LNCAP (cell line): ENCODE data around the gene FAN1.

Experiments used
- TF ChIP-seq, protein P1 (sequence below): fragments of 450-650 bp; IDR thresholded peaks from 2 replicates; pipeline ENCODE4 v1.5.1; 2017; ENCODE audit warnings: mild to moderate bottlenecking

Gene FAN1

DNA sequence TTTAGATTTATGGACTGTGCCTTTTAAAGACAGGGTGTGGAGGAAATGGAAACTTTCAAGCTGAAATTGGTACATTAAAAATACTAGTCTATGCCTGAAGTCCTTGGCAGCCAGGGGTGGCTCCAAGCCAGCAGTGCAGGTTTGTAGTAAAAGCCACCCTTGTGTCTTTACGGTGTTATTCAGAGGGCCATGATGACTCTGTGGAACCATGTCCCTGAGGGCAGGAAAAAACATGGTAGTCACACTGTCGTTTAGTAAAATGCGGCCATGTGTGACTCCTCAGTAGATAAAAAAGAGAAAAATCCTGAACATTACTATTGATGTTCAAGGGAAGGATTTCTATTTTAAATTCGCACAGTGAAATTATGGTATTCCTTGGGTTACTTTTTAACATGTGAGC lies 2.7 kb downstream of the FAN1 start:
- TF ChIP-seq, protein P1, sequence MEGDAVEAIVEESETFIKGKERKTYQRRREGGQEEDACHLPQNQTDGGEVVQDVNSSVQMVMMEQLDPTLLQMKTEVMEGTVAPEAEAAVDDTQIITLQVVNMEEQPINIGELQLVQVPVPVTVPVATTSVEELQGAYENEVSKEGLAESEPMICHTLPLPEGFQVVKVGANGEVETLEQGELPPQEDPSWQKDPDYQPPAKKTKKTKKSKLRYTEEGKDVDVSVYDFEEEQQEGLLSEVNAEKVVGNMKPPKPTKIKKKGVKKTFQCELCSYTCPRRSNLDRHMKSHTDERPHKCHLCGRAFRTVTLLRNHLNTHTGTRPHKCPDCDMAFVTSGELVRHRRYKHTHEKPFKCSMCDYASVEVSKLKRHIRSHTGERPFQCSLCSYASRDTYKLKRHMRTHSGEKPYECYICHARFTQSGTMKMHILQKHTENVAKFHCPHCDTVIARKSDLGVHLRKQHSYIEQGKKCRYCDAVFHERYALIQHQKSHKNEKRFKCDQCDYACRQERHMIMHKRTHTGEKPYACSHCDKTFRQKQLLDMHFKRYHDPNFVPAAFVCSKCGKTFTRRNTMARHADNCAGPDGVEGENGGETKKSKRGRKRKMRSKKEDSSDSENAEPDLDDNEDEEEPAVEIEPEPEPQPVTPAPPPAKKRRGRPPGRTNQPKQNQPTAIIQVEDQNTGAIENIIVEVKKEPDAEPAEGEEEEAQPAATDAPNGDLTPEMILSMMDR = no peak

DNA sequence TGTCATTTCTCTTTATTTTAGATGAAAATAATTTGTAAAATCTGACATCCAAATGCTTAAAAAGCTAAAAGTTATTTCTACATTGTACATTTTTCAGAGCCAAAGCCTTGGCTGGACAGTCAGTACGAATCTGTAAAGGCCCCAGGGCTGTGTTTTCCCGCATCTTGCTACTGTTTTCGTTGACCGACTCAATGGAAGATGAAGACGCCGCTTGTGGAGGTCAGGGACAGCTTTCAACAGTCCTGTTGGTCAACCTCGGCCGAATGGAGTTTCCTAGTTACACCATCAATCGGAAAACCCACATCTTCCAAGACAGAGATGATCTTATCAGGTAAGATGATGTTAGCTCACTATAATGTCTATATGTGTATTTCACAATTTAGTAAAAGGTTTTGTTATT lies 10.0 kb downstream of the FAN1 start:
- TF ChIP-seq, protein P1 = no peak

- TF ChIP-seq, protein P1 = no peak
Observed at GRCh38 chr15:30917013-30917412, 13.3 kb downstream of the FAN1 start.

GRCh38 chr15:30917675-30918074 lies 14.0 kb downstream of the FAN1 start:
- TF ChIP-seq, protein P1 = no peak

DNA sequence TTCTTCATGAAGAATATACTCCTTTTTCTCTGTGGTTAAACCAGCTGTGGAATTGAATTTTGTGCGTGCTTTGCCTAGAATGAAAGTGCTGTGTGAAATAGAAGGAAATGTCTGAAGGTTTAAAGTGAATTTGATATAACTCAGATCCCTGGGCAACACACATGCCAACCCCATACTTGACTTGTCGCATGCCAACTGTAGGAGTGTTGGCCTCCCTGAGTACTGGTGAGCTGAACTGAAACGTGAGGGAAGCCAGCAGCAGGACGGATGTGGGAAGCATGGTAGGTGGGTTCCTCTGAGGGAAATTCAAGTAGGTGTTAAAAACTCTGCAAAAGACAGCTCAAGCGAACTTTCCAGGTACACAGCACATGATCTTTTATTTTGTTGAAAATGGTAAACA lies 14.7 kb downstream of the FAN1 start:
- TF ChIP-seq, protein P1 = no peak

DNA sequence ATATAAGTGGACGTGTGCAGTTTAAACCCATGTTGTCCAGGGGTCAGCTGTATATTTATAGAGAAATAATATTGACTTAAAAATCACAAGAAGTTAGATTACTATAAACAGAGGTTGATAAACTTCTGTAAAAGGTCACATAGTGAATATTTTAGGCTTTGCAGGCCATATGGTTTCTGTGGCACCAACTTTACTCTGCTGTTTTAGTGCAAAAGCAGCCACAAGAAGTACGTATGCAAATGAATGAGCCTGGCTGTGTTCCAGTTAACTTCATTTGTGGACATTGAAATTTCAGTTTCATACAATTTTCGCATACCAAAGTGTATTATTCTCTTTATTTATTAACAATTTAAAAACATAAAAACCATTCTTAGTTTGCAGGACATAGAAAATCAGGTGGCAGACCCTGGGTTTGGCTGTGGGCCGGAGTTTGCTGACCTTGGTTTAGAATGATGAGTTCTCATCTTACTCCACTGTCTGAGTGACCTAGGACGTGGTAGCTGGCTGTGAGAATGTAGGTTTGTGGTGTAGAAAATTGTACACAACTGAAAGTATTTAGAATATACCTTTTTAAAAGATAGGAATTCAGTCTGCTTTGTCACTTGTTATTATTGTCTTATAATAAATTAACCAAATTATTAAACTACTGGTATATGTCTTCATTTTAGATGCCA lies 16.3 kb downstream of the FAN1 start:
- TF ChIP-seq, protein P1 = no peak

DNA sequence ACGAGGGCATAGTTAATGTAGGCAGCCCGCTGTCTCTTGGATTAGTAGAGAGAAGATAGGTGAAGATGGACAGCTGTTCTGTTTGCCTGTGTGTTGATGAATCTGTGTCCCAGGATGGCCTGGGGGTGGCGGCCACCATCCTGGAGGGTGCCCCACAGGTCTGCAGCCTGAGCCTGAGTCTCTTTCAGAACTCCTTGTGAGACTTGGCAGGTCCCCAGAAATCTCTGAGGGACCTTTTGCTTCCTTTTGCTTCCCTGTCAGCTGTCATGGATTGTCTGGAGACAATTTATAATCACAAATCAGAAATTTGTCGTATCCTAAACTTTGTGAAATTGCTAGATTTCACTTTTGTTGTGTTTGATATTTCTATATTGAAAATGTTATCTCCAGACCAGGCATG lies 17.4 kb downstream of the FAN1 start:
- TF ChIP-seq, protein P1 = no peak
